ENCODE results near the gene CLDN7. TPM values are rescaled to one million over a fixed set of nuclear protein-coding genes. Genes with fewer than 3 reads are reported as not detected.
A peak's percentile ranks its signal among the peaks of the same experiment; 100 is the strongest.

Gene CLDN7
- total and polyA plus RNA-seq, 7 experiments from 2014 or later, result 0.29 to 3.8 (median 1.7) TPM

DNA sequence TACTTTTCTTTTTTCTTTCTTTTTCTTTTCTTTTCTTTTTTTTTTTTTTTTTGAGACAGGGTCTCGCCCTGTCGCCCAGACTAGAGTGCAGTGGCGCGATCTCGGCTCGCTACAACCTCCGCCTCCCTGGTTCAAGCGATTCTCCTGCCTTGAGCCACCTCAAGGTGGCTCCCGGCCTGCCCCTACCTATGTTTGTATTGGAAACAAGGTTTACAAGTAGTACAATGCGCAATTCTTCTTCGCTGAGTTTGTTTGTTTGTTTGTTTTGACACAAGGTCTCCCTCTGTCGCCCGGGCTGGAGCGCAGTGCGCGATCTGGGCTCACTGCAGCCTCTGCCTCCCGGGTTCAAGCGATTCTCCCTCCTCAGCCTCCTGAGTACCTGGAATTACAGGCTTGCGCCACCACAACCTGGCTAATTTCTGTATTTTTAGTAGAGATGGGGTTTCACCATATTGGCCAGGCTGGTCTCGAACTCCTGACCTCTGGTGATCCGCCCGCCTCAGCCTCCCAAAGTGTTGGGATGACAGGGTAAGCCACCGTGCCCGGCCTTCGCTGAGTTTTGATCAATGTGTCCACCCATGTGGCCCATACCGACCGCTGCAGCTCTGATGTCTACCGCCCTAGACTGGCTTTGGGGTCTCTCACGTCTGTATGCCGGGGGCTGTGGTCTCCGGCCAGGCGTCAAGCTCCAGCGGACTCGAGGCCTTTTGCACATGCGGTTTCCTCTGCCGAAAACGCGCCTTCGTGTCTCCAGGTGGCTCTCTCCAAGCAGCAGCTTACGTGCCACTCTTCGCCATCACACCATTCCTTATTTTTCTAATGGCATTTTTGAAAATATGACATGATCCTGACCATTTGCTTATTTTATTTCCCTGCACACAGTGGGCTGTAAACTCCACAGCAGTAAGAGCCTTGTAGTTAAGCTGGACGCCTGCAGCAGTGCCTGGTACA lies 33.2 kb upstream of the CLDN7 start:
- ChIA-PET POLR2A (interaction anchor here (0.6 to 2.1 kb wide), 10 partner anchors 11 to 92 kb away, joined by 3 to 13 read pairs (median 4); partner anchors contain the start of genes CLDN7, NEURL4 and SLC2A4), CTCF (interaction anchor here (0.6 to 2.2 kb wide), 15 partner anchors 10 to 597 kb away, joined by 3 to 33 read pairs (median 4); partner anchors contain the start of genes ACADVL, DLG4, DVL2 and NEURL4)
- H3K27me3 Mint-ChIP-seq, result peaks cover 4 to 55% (median 18%) of the 10 kb centered on the region in 5 donors
- H3K36me3 Mint-ChIP-seq, result no peaks in the 10 kb centered on the region
- Histone ChIP-seq H3K36me3 (ENCODE audit: control insufficient read depth in 2 of 3, insufficient read depth in 3 of 3, low read length in 3 of 3) (no peaks in the 10 kb centered on the region), H3K27me3 (ENCODE audit: control insufficient read depth in 2 of 2, insufficient read depth in 2 of 2, low read length in 2 of 2) (no peaks in the 10 kb centered on the region), H3K27ac (ENCODE audit: low read depth, low read length) (no peak overlapping the region), H3K4me1 (ENCODE audit: control insufficient read depth in 2 of 2, insufficient read depth in 2 of 2, low read length in 2 of 2) (peaks cover 12 to 26% of the 10 kb centered on the region in 2 donors), H3K4me3 (ENCODE audit: low read length) (peak overlapping the region; percentile 37), H3K9me3 (ENCODE audit: control insufficient read depth in 2 of 3, low read length in 3 of 3) (no peaks in the 10 kb centered on the region)
- H3K4me3 Mint-ChIP-seq, result peak overlapping the region; percentile 74 to 91 (median 84)
- H3K9me3 Mint-ChIP-seq, result no peaks in the 10 kb centered on the region
- intact Hi-C loops (cut with micrococcal nuclease), result loop anchor here (1.0 kb wide), 5 partner anchors 12 to 250 kb away; partner anchors contain the start of genes EIF5A (in 1 of the 2) and ELP5 (in 1 of the 2)
- H3K4me1 Mint-ChIP-seq, result peaks cover 6 to 30% (median 25%) of the 10 kb centered on the region in 7 donors
- DNase-seq, result no peak
- ATAC-seq, result no peak
- peak overlapping the region in 6 of 9 donors; percentile 32 to 85 (median 50) for H3K27ac Mint-ChIP-seq

DNA sequence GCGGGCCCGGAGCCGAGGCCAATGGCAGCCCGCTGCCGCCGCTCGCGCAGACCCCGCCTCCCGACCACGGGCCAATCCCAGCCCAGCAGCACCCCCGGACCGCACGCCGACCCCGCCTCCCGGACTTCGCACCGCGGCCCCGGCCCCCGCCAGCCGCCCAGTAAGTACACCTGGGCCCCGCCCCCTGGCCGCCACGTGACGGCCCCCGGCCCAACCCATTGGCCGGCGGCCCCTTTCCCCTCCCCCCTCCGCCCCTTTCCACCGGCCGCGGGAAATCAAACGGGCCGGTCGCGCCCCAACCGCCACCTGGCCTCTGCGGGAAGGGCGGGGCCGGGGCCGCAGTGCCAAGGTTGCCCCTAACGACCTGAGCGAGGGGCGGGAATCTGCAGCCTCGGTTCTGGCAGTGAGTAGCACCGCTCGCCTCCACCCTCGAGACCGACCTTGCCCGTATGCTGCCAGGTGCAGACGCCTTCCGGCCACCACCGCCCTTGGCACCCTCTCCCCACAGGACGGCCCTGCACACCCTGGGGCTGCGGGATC lies 32.4 kb upstream of the CLDN7 start, which contains the start of gene YBX2:
Gene YBX2, minus strand, starts transcription at position 26 of the 540 bp plus-strand sequence. CDS start 139 bp downstream, outside the sequence.
- Histone ChIP-seq H3K27me3 (ENCODE audit: control insufficient read depth in 2 of 2, insufficient read depth in 2 of 2, low read length in 2 of 2) (no peaks in the 10 kb centered on the region), H3K4me1 (ENCODE audit: control insufficient read depth in 2 of 2, insufficient read depth in 2 of 2, low read length in 2 of 2) (peaks cover 12 to 26% of the 10 kb centered on the region in 2 donors), H3K9me3 (ENCODE audit: control insufficient read depth in 2 of 3, low read length in 3 of 3) (no peaks in the 10 kb centered on the region), H3K27ac (ENCODE audit: low read depth, low read length) (no peak within 1 kb of the TSS), H3K36me3 (ENCODE audit: control insufficient read depth in 2 of 3, insufficient read depth in 3 of 3, low read length in 3 of 3) (no peaks in the 10 kb centered on the region), H3K4me3 (ENCODE audit: low read length) (peak within 1 kb of the TSS; percentile 37)
- ATAC-seq, result peak; percentile 84
- peak within 1 kb of the TSS; percentile 8 to 85 (median 46) for H3K27ac Mint-ChIP-seq
- DNase-seq, result peak in 8 of 9 donors; percentile 40 to 86 (median 52)
- H3K27me3 Mint-ChIP-seq, result peaks cover 4 to 51% (median 18%) of the 10 kb centered on the region in 5 donors
- H3K36me3 Mint-ChIP-seq, result no peaks in the 10 kb centered on the region
- intact Hi-C loops (cut with micrococcal nuclease), result no loop called here
- peaks cover 6 to 30% (median 25%) of the 10 kb centered on the region in 7 donors for H3K4me1 Mint-ChIP-seq
- CTCF ChIA-PET, result no interaction called here
- no peaks in the 10 kb centered on the region for H3K9me3 Mint-ChIP-seq
- POLR2A ChIA-PET, result no interaction called here
- H3K4me3 Mint-ChIP-seq, result peak within 1 kb of the TSS; percentile 75 to 91 (median 84)

DNA sequence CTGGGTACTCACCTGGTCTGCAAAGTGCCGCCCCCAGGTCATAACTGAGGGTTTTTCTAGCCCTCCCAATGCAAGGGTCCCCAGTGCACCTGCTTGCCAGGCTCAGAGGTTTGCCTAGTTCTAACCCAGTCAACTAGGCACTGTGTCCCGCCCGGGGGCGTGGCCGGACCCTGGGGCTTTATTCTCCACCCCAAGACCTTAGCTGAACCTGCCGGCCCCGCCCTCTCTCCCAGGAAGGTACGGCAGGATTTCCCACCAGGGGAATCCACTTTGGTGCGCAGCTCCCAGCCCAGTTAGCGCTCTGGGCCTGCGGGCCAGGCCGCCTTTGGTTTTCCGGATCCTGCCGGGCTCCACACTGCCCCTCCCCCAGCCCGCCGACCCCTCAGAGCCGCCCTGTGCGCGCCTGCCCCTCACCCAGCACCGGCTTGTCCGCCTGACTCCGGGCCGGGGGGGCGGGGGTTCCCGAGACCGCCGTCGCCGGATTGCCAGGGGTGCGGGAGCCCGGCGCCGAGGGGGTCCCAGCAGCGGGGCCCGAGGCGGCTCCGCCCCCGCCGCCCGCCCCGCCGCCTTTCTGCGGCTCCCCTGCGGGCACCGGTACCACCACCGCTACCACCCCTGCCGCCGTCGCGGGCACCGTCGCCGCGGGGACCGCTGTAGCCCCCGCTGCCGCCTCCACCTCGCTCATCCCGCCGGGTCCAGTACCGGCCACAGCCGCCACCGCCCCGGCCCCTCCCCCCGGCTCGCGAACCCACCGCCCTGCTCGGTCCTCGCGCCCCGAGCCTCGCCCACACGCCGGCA lies 31.7 kb upstream of the CLDN7 start:
- H3K9me3 Mint-ChIP-seq, result no peaks in the 10 kb centered on the region
- ATAC-seq (no peak), DNase-seq (peak in 1 of 9 donors; percentile 38)
- H3K27me3 Mint-ChIP-seq, result peaks cover 4 to 50% (median 18%) of the 10 kb centered on the region in 5 donors
- intact Hi-C loops (cut with micrococcal nuclease), result no loop called here
- CTCF ChIA-PET, result interaction anchor here (0.6 kb wide), 1 partner anchor 757 kb away, joined by 3 read pairs; no protein-coding TSS in a partner anchor
- H3K4me3 Mint-ChIP-seq, result peak overlapping the region; percentile 36 to 89 (median 68)
- H3K4me1 Mint-ChIP-seq, result peaks cover 6 to 30% (median 25%) of the 10 kb centered on the region in 7 donors
- H3K4me3 ChIP-seq (ENCODE audit: low read length), result no peak overlapping the region
- no peaks in the 10 kb centered on the region for H3K9me3 ChIP-seq (ENCODE audit: control insufficient read depth in 2 of 3, low read length in 3 of 3)
- POLR2A ChIA-PET, result interaction anchor here (2.1 kb wide), 1 partner anchor 16 kb away, joined by 17 read pairs; no protein-coding TSS in a partner anchor
- no peak overlapping the region for H3K27ac ChIP-seq (ENCODE audit: low read depth, low read length)
- H3K36me3 Mint-ChIP-seq, result no peaks in the 10 kb centered on the region
- peak overlapping the region in 4 of 9 donors; percentile 8 to 65 (median 44) for H3K27ac Mint-ChIP-seq
- H3K27me3 ChIP-seq (ENCODE audit: control insufficient read depth in 2 of 2, insufficient read depth in 2 of 2, low read length in 2 of 2), result no peaks in the 10 kb centered on the region
- H3K4me1 ChIP-seq (ENCODE audit: control insufficient read depth in 2 of 2, insufficient read depth in 2 of 2, low read length in 2 of 2), result peaks cover 12 to 26% of the 10 kb centered on the region in 2 donors
- H3K36me3 ChIP-seq (ENCODE audit: control insufficient read depth in 2 of 3, insufficient read depth in 3 of 3, low read length in 3 of 3), result no peaks in the 10 kb centered on the region

DNA sequence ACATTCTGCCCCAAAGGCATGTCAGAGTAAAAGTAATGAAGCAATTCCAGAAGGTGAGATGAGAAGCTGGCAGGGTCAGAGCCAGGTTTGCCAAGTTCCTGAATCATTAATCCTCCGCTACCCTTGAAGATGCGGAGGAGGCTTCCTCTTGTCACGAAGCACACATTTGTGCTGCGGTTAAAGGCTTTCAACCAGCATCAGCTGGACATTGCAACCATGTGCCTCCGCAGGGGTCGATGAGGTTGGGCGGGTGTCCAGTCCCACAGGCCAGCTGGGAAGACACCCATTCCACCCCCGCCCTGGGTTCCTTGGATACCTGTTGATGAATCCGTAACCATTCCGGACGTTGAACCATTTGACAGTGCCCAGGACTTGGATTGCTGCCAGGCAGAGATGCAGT lies 30.9 kb upstream of the CLDN7 start:
- intact Hi-C loops (cut with micrococcal nuclease), result no loop called here
- Mint-ChIP-seq H3K36me3 (no peaks in the 10 kb centered on the region), H3K27ac (peak overlapping the region in 1 of 9 donors; percentile 43), H3K27me3 (peaks cover 4 to 55% (median 18%) of the 10 kb centered on the region in 5 donors), H3K4me3 (peak overlapping the region in 9 of 10 donors; percentile 16 to 89 (median 62)), H3K9me3 (no peaks in the 10 kb centered on the region), H3K4me1 (peaks cover 6 to 30% (median 25%) of the 10 kb centered on the region in 7 donors)
- DNase-seq (no peak), ATAC-seq (no peak)
- Histone ChIP-seq H3K27me3 (ENCODE audit: control insufficient read depth in 2 of 2, insufficient read depth in 2 of 2, low read length in 2 of 2) (no peaks in the 10 kb centered on the region), H3K4me3 (ENCODE audit: low read length) (no peak overlapping the region), H3K36me3 (ENCODE audit: control insufficient read depth in 2 of 3, insufficient read depth in 3 of 3, low read length in 3 of 3) (no peaks in the 10 kb centered on the region), H3K27ac (ENCODE audit: low read depth, low read length) (no peak overlapping the region), H3K9me3 (ENCODE audit: control insufficient read depth in 2 of 3, low read length in 3 of 3) (no peaks in the 10 kb centered on the region), H3K4me1 (ENCODE audit: control insufficient read depth in 2 of 2, insufficient read depth in 2 of 2, low read length in 2 of 2) (peaks cover 12 to 26% of the 10 kb centered on the region in 2 donors)
- CTCF ChIA-PET, result interaction anchor here (0.6 kb wide), 1 partner anchor 369 kb away, joined by 3 read pairs; no protein-coding TSS in a partner anchor
- POLR2A ChIA-PET, result interaction anchor here (0.8 to 2.6 kb wide), 3 partner anchors 11 to 17 kb away, joined by 3 to 17 read pairs (median 12); partner anchors contain the start of gene SLC2A4

DNA sequence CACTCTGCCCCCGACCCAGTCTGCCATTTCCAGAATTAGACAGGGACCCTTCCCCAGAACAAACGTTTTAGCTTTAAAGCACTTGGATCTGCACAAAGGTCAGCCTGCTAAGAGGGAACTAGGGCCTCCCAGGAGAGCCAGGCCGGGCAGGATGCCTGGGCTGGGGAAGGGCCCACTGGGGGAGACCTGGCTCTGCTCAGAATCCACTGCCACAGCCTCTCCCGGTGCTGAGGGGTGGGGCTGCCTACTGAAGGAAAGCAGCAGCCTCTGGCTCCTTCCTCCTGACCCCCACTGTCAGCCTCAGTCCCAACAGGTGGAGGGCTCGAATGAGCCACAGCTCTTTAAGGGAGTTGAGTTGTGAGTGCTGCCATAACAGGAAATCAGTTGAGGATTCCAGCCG lies 30.5 kb upstream of the CLDN7 start:
- Mint-ChIP-seq H3K27ac (peak overlapping the region in 1 of 9 donors; percentile 43), H3K9me3 (no peaks in the 10 kb centered on the region), H3K4me1 (peaks cover 6 to 30% (median 25%) of the 10 kb centered on the region in 7 donors), H3K27me3 (peaks cover 4 to 59% (median 21%) of the 10 kb centered on the region in 5 donors), H3K36me3 (no peaks in the 10 kb centered on the region), H3K4me3 (peak overlapping the region in 5 of 10 donors; percentile 16 to 62 (median 56))
- intact Hi-C loops (cut with micrococcal nuclease), result no loop called here
- CTCF ChIA-PET, result no interaction called here
- peaks cover 12 to 26% of the 10 kb centered on the region in 2 donors for H3K4me1 ChIP-seq (ENCODE audit: control insufficient read depth in 2 of 2, insufficient read depth in 2 of 2, low read length in 2 of 2)
- POLR2A ChIA-PET, result interaction anchor here (0.8 to 2.6 kb wide), 3 partner anchors 10 to 17 kb away, joined by 3 to 17 read pairs (median 12); partner anchors contain the start of gene SLC2A4
- no peak overlapping the region for H3K27ac ChIP-seq (ENCODE audit: low read depth, low read length)
- ATAC-seq, result no peak
- no peaks in the 10 kb centered on the region for H3K9me3 ChIP-seq (ENCODE audit: control insufficient read depth in 2 of 3, low read length in 3 of 3)
- no peaks in the 10 kb centered on the region for H3K36me3 ChIP-seq (ENCODE audit: control insufficient read depth in 2 of 3, insufficient read depth in 3 of 3, low read length in 3 of 3)
- no peak overlapping the region for H3K4me3 ChIP-seq (ENCODE audit: low read length)
- no peaks in the 10 kb centered on the region for H3K27me3 ChIP-seq (ENCODE audit: control insufficient read depth in 2 of 2, insufficient read depth in 2 of 2, low read length in 2 of 2)
- DNase-seq, result no peak

Data from naive thymus-derived CD4-positive, alpha-beta T cell (primary cell).